ENCODE measurements around the gene IL36G. TPM values are rescaled to one million over a fixed set of nuclear protein-coding genes. Genes with fewer than 3 reads are reported as not detected.

IL36G gene
- polyA plus RNA-seq, 10 donors, result 0.29 to 0.53 TPM; not detected in 8

GRCh38 chr2:112972423-112973086, 5.3 kb upstream of the IL36G start:
- DNase-seq, result no peak

GRCh38 chr2:112973156-112973555, 4.7 kb upstream of the IL36G start:
- no peak for DNase-seq

GRCh38 chr2:112979731-112980130, 1.9 kb downstream of the IL36G start:
- no peak for DNase-seq

GRCh38 chr2:112980537-112980936, 2.7 kb downstream of the IL36G start:
- no peak for DNase-seq

GRCh38 chr2:112985090-112985489, 7.3 kb downstream of the IL36G start:
- no peak for DNase-seq

GRCh38 chr2:112989611-112990010, 11.8 kb downstream of the IL36G start:
- no peak for DNase-seq

- no peak for DNase-seq
Measured at GRCh38 chr2:112993831-112994230, 16.0 kb downstream of the IL36G start.

- no peak for DNase-seq
Measured at GRCh38 chr2:112994648-112995047, 16.8 kb downstream of the IL36G start.

GRCh38 chr2:112995346-112995920, 17.6 kb downstream of the IL36G start:
- DNase-seq, result no peak

GRCh38 chr2:112996635-112997034, 18.8 kb downstream of the IL36G start:
- DNase-seq, result peak in 1 of 3 donors; percentile 1

- no peak for DNase-seq
Measured at GRCh38 chr2:112997151-112997550, 19.3 kb downstream of the IL36G start.

- DNase-seq, result no peak
Measured at GRCh38 chr2:113000436-113000835, 22.6 kb downstream of the IL36G start.

- DNase-seq, result no peak
Measured at GRCh38 chr2:113002677-113003076, 24.9 kb downstream of the IL36G start.

GRCh38 chr2:113005030-113005509, 27.3 kb downstream of the IL36G start, which contains the start of gene IL36A:
Gene IL36A (plus strand): TSS chr2:113005459. CDS start chr2:113005872, 413 bp downstream.
- DNase-seq, result no peak

- no peak for DNase-seq
Measured at GRCh38 chr2:113007250-113007649, 29.4 kb downstream of the IL36G start.

GRCh38 chr2:113009622-113010021, 31.8 kb downstream of the IL36G start:
- no peak for DNase-seq

GRCh38 chr2:113010088-113010487, 32.3 kb downstream of the IL36G start:
- no peak for DNase-seq

GRCh38 chr2:113011108-113011507, 33.3 kb downstream of the IL36G start:
- DNase-seq, result no peak

- peak in 1 of 3 donors; percentile 1 for DNase-seq
Measured at GRCh38 chr2:113012436-113013335, 34.9 kb downstream of the IL36G start.

GRCh38 chr2:113013336-113013661, 35.5 kb downstream of the IL36G start:
- no peak for DNase-seq

GRCh38 chr2:113014067-113014466, 36.3 kb downstream of the IL36G start:
- no peak for DNase-seq

- DNase-seq, result no peak
Measured at GRCh38 chr2:113015042-113015441, 37.2 kb downstream of the IL36G start.

GRCh38 chr2:113015655-113016054, 37.8 kb downstream of the IL36G start:
- no peak for DNase-seq

Measured in muscle of back (tissue), 11 donors.